OCI-M2 (cell line): ENCODE results near the gene FAM110A.
A peak's percentile ranks its signal among the peaks of the same experiment; 100 is the strongest.
"Not testable (repeated sequence)": the region's sequence is repeated elsewhere in the genome, so short reads cannot be mapped to it uniquely, and the experiment has no call there.

Experiments
- DNase-seq: peaks from one replicate; lab custom pipeline; 2025; ENCODE audit not compliant: unreplicated experiment; lab: John Stamatoyannopoulos, UW

FAM110A gene

GRCh38 chr20:833450-834150 lies at the start of gene FAM110A:
Gene FAM110A (plus strand): TSS chr20:833715. CDS start chr20:844805, 11,090 bp downstream.
- DNase-seq = peak; percentile 94

GRCh38 chr20:787825-788224 lies 45.7 kb upstream of the FAM110A start:
- no peak for DNase-seq

- no peak for DNase-seq
These were observed 42.5 kb upstream of the FAM110A start for GRCh38 chr20:791056-791455.

GRCh38 chr20:792248-792647 lies 41.3 kb upstream of the FAM110A start:
- DNase-seq = no peak

GRCh38 chr20:796921-797320 lies 36.6 kb upstream of the FAM110A start:
- DNase-seq = no peak

GRCh38 chr20:798746-799145 lies 34.8 kb upstream of the FAM110A start:
- DNase-seq = not testable (repeated sequence)

GRCh38 chr20:800026-800425 lies 33.5 kb upstream of the FAM110A start:
- DNase-seq = not testable (repeated sequence)

GRCh38 chr20:801678-802077 lies 31.8 kb upstream of the FAM110A start:
- no peak for DNase-seq

- no peak for DNase-seq
These were observed 27.8 kb upstream of the FAM110A start for GRCh38 chr20:805713-806112.

- peak; percentile 16 for DNase-seq
These were observed 21.6 kb upstream of the FAM110A start for GRCh38 chr20:811776-812434.

GRCh38 chr20:812435-812814 lies 21.1 kb upstream of the FAM110A start:
- not testable (repeated sequence) for DNase-seq

- DNase-seq = no peak
These were observed 20.1 kb upstream of the FAM110A start for GRCh38 chr20:813390-813789.

- DNase-seq = no peak
These were observed 18.3 kb upstream of the FAM110A start for GRCh38 chr20:815226-815625.

GRCh38 chr20:815914-816606 lies 17.5 kb upstream of the FAM110A start:
- DNase-seq = peak; percentile 60

GRCh38 chr20:818001-818664 lies 15.4 kb upstream of the FAM110A start:
- DNase-seq = no peak

GRCh38 chr20:819680-820322 lies 13.7 kb upstream of the FAM110A start:
- DNase-seq = no peak

GRCh38 chr20:820323-820953 lies 13.1 kb upstream of the FAM110A start:
- no peak for DNase-seq

GRCh38 chr20:821046-821730 lies 12.3 kb upstream of the FAM110A start:
- no peak for DNase-seq

- no peak for DNase-seq
These were observed 11.8 kb upstream of the FAM110A start for GRCh38 chr20:821731-822065.
